Right lobe of liver (tissue), 6 donors: ENCODE data around the gene RPTOR. TPM values are rescaled to one million over a fixed set of nuclear protein-coding genes. Genes with fewer than 3 reads are reported as not detected.

Source experiments
- ATAC-seq, 4 donors: fragments of 200-7000 bp; cut with Tn5 transposase; one replicate each; pipeline ENCODE4 v1.9.1; 2020; ENCODE audit warnings: mild to moderate bottlenecking in 4 of 4, moderate library complexity in 4 of 4
- DNase-seq, 3 donors: peaks; one replicate each; pipeline ENCODE4 v3.0.0-alpha.2; 2020
- H3K27ac ChIP-seq, 3 donors: fragments of 200-600 bp; one replicate each; pipeline ENCODE4 v1.8.0; 2022
- H3K27me3 ChIP-seq, 2 donors: fragments of 200-600 bp; one replicate each; pipeline ENCODE4 v1.8.0; 2022
- H3K36me3 ChIP-seq, 4 donors: fragments of 200-600 bp; sonication (generic) in 1 of 4; one replicate each; pipeline versions ENCODE4 v1.5.1 to v1.8.0; 2017 to 2022; ENCODE audit warnings: control low read depth in 1 of 4
- H3K4me1 ChIP-seq, 4 donors: fragments of 200-600 bp; sonication (generic) in 1 of 4; one replicate each; pipeline versions ENCODE4 v1.5.1 to v1.8.0; 2017 to 2022; ENCODE audit warnings: control low read depth in 1 of 4
- H3K4me3 ChIP-seq, 3 donors: fragments of 200-600 bp; one replicate each; pipeline ENCODE4 v1.8.0; 2022
- H3K9me3 ChIP-seq, 4 donors: fragments of 200-600 bp; sonication (generic) in 1 of 4; one replicate each; pipeline versions ENCODE4 v1.5.1 to v1.8.0; 2017 to 2022; ENCODE audit warnings: control low read depth in 1 of 4
- CTCF ChIP-seq, 4 donors: fragments of 200-600 bp in 3 of 4; fragments of 450-650 bp in 1 of 4; IDR thresholded peaks; one replicate each; pipeline versions ENCODE4 v1.5.1 to v1.8.0; 2016 to 2022; ENCODE audit warnings: antibody characterized with exemption in 4 of 4, mild to moderate bottlenecking in 2 of 4
- POLR2A ChIP-seq: fragments of 450-650 bp; IDR thresholded peaks from one replicate; pipeline ENCODE4 v1.6.1; 2017; ENCODE audit warnings: antibody characterized with exemption, mild to moderate bottlenecking
- WGBS: methylation state at CpG from one replicate; pipeline ENCODE4 v1.1.6; 2018; ENCODE audit warnings: low coverage, low lambda C conversion rate; ENCODE audit not compliant: insufficient coverage; ENCODE audit errors: missing lambda C conversion rate; 5-methylcytosine and 5-hydroxymethylcytosine counted together
- intact Hi-C, 2 donors: fragments of 100-400 bp; cut with DNase I; formaldehyde crosslinking; loops; one replicate each; pipeline versions ENCODE4 v1.11.2 to v1.14.1; 2022
- total RNA-seq, 6 experiments: library from RNA; depleted of rRNA in 2 of 6; stranded (reverse); fragments of >200 nt in 2 of 6; fragmentation: NEBNext Ultra II Directional in 3 of 6; extraction: Animal tissue kit (Norgen Biotek cat#: 25700) in 3 of 6; gene quantifications; one replicate each; pipeline versions ENCODE4 v1.1.0 to v1.2.4, GENCODE V29; 2016 to 2023
- donor health status: DM: no; HTN: yes; CAD: no.
- donor health status: DM: no; HTN: no; CAD: no.
- donor health status: DM: no; HTN: no; CAD: no.
- donor health status: DM: no; HTN: yes; CAD: no.
- donor health status: DM: no; HTN: yes; CAD: no.

The RPTOR gene
- total RNA-seq, 6 experiments from 2014 or later, result 13.1 to 24.0 (median 15.5) TPM

DNA sequence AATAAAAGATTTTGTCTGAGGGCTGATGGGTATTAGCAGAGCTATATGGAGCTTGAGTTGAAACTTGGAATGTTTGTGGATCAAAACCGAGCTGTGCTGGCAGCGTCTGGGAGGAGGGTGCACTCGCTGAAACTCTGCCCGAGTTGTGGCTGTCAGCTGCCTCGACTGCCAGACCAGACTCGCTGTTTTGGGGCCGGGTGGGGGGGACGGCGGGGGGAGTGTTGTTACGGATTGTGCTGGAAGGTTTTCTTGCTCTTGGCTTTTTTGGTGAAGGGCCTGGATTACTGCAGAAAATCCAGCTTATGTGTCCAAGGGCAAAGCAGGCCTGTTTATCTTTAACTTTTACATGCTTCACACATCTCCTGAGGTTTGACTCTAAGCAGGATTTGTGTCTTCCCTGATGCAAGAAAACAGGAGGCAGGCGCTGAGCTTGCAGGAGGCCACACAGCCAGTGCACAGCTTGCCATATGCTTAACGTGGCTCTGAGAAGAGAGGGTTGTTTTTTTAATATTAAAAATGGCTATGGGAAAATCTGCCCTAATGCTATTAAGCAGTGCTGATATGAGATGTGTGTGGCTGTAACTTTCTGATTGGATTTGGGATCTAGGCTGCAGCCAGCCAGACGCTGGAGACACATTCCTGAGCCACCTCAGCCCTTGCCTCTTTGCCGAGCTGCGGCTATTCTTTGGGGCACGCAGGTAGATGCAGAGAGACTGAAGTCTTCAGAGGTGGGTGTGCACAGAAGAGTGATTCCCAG lies 20.5 kb upstream of the RPTOR start:
- TF ChIP-seq POLR2A, result no peak
- ATAC-seq (no peak), DNase-seq (no peak)
- Histone ChIP-seq H3K27ac (no peak overlapping the region), H3K27me3 (no peaks in the 10 kb centered on the region), H3K4me3 (no peak overlapping the region), H3K36me3 (no peaks in the 10 kb centered on the region), H3K4me1 (no peaks in the 10 kb centered on the region), H3K9me3 (no peaks in the 10 kb centered on the region)
- intact Hi-C loops, result no loop called here
- 60% methylated on average over 16 of the region's 16 CpGs for WGBS

GRCh38 chr17:80526116-80526910 lies 18.3 kb upstream of the RPTOR start:
- intact Hi-C loops, result no loop called here
- no peak for DNase-seq
- H3K4me1 ChIP-seq, result no peaks in the 10 kb centered on the region
- H3K4me3 ChIP-seq, result no peak overlapping the region
- H3K27ac ChIP-seq, result no peak overlapping the region
- no peaks in the 10 kb centered on the region for H3K36me3 ChIP-seq
- ATAC-seq, result no peak
- WGBS, result 25% methylated on average over 21 of the region's 28 CpGs
- no peaks in the 10 kb centered on the region for H3K9me3 ChIP-seq
- TF ChIP-seq POLR2A (no peak), CTCF (IDR thresholded peaks at IDR 0.05) (no peak)
- no peaks in the 10 kb centered on the region for H3K27me3 ChIP-seq

DNA sequence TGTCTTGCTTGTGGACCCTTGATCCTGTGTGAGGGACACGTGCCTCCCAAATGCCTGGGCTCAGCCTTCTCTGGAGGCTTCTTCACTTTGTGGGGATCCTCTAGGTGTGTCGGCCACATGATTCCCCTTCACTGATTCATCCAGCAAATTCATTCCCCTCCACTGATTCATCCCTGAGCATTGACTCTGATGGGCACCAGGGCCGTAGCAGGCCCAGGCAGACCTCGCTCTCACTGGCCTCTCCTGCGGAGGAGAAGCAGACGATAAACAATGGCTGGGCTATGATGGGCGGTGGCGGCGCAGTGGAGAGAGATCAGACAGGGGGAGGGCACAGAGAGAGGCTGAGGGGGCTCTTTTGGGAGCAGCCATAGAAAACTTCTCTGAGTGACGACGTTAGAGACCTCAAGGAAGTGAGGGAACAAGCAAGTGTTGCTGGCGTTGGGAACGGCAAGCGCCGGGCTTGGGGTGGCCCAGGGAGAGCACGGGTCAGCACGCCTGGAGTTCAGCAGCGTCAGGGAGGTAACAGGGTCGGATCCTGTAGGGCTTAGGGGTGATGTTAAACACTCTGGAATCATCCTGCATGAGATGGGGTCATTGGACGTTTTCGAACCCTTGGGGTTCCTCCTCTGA lies 17.5 kb upstream of the RPTOR start:
- no peak for ATAC-seq
- no peak for TF ChIP-seq POLR2A
- no peak for TF ChIP-seq CTCF (IDR thresholded peaks at IDR 0.05)
- DNase-seq, result no peak
- H3K4me3 ChIP-seq, result no peak overlapping the region
- no peaks in the 10 kb centered on the region for H3K9me3 ChIP-seq
- H3K27me3 ChIP-seq, result no peaks in the 10 kb centered on the region
- WGBS, result 76% methylated on average over 15 of the region's 21 CpGs
- no peaks in the 10 kb centered on the region for H3K4me1 ChIP-seq
- H3K36me3 ChIP-seq, result no peaks in the 10 kb centered on the region
- intact Hi-C loops, result no loop called here
- no peak overlapping the region for H3K27ac ChIP-seq

DNA sequence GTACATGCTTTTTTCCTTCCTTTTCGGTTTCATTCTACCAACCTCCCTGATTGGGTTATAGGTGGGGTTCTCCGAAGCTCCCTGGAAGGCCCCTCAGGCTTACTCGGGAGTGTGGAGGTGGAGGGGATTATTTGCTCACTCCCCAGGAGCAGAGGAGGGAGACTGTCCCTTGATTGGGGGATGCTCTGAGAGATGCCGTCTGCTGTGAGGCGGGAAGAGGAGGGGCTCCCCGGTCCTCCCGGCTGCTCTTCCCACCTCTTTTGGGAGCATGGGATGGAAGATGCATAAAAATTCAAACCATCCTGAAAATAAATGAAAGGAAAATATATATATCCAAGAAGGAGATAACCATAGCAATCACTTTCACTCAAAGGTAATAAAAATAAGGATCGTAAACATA lies 16.1 kb upstream of the RPTOR start:
- DNase-seq, result no peak
- TF ChIP-seq CTCF (IDR thresholded peaks at IDR 0.05) (no peak), POLR2A (no peak)
- Histone ChIP-seq H3K36me3 (no peaks in the 10 kb centered on the region), H3K4me1 (no peaks in the 10 kb centered on the region), H3K9me3 (no peaks in the 10 kb centered on the region), H3K27ac (no peak overlapping the region), H3K27me3 (no peaks in the 10 kb centered on the region), H3K4me3 (no peak overlapping the region)
- ATAC-seq, result no peak
- intact Hi-C loops, result no loop called here
- 38% methylated on average over 3 of the region's 8 CpGs for WGBS
